A673 (cell line): ENCODE measurements around the gene ZNF212.

ENCODE experiments used
- EZH2 ChIP-seq: fragments of 200-600 bp; sonication (generic); IDR thresholded peaks from 2 replicates; pipeline ENCODE4 v1.6.1; 2017; ENCODE audit warnings: borderline replicate concordance, low read depth, mild to moderate bottlenecking, mixed read lengths, antibody characterized with exemption, low read length; ENCODE audit not compliant: poor library complexity, severe bottlenecking
- TF ChIP-seq, protein P1 (sequence below): fragments of 300-800, 200-600 bp; sonication (generic); conservative IDR thresholded peaks from 2 replicates; pipeline ENCODE4 v1.5.1; 2017; ENCODE audit warnings: low read depth, mild to moderate bottlenecking, antibody characterized with exemption, low read length, moderate library complexity, mixed read lengths

DNA sequence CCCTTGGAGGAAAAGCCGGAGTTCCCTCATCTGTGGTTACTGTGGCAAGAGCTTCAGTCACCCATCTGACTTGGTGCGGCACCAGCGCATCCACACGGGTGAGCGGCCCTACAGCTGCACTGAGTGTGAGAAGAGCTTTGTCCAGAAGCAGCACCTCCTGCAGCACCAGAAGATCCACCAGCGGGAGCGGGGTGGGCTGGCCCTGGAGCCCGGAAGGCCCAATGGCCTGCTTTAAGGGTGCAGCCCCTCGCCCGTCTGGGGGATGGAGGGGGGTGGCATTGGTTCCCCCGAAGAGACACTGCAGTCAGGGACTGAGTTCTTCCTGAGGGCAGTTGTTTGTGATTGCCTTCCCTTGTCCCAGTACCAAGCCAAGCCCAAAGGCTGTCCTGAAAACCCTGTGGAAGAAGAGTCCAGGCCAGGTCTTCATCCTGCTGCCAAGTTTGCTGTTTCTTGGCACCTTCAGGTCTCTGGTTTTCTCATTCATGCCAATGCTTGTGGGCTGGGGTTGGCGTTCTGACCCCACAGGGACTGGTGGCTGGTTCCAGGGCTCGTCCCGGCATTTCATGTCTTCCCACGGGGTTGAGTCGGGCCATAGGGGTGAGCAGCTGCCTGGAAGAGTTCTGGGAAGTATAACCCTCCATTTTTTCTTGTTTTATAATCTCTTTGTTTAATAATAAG lies 14.9 kb downstream of the ZNF212 start:
- TF ChIP-seq, protein P1, sequence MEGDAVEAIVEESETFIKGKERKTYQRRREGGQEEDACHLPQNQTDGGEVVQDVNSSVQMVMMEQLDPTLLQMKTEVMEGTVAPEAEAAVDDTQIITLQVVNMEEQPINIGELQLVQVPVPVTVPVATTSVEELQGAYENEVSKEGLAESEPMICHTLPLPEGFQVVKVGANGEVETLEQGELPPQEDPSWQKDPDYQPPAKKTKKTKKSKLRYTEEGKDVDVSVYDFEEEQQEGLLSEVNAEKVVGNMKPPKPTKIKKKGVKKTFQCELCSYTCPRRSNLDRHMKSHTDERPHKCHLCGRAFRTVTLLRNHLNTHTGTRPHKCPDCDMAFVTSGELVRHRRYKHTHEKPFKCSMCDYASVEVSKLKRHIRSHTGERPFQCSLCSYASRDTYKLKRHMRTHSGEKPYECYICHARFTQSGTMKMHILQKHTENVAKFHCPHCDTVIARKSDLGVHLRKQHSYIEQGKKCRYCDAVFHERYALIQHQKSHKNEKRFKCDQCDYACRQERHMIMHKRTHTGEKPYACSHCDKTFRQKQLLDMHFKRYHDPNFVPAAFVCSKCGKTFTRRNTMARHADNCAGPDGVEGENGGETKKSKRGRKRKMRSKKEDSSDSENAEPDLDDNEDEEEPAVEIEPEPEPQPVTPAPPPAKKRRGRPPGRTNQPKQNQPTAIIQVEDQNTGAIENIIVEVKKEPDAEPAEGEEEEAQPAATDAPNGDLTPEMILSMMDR, result no peak
- no peak for TF ChIP-seq EZH2
